GM20431 (cell line): ENCODE data around the gene CD63.
"Not testable (repeated sequence)": the region's sequence is repeated elsewhere in the genome, so short reads cannot be mapped to it uniquely, and the experiment has no call there.

Source experiments
- in situ Hi-C: fragments of 300-500 bp; cut with MseI, MboI; formaldehyde crosslinking; loops from one replicate; pipeline ENCODE4 v1.15.0; 2020; ENCODE audit warnings: low sequenced_read_pairs; ENCODE audit not compliant: unreplicated experiment

CD63 gene, protein sequence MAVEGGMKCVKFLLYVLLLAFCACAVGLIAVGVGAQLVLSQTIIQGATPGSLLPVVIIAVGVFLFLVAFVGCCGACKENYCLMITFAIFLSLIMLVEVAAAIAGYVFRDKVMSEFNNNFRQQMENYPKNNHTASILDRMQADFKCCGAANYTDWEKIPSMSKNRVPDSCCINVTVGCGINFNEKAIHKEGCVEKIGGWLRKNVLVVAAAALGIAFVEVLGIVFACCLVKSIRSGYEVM

GRCh38 chr12:55728939-55729818 lies at the start of gene CD63:
CD63 (minus strand) TSS chr12:55729009; CDS start chr12:55728341, 668 bp downstream.
- in situ Hi-C loops: loop anchor here (25.0 kb wide), 1 partner anchor 208 kb away; the partner anchor contains the start of genes DGKA and PYM1

GRCh38 chr12:55777856-55778255 lies 49.0 kb upstream of the CD63 start:
- in situ Hi-C loops: no loop called here

DNA sequence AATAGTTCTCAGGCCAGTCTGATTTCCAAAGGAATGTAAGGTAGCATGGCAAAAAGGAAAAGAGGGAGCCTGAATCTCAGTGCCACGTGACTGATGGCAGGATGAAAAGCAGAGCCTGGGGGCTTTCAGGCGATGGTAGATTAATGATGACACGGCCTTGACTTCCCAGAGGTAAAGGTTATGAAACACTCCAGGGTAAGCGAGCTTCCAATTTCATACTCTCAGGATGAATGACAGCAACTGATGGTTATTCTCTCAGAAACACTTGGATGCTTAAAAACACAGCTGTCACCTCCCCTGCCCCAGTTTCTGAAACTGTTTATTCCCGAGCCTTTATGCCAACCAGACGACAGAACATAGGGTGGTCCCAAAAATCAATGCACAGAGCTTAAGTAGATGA lies 42.9 kb upstream of the CD63 start:
- in situ Hi-C loops: no loop called here

GRCh38 chr12:55767156-55767555 lies 38.3 kb upstream of the CD63 start:
- in situ Hi-C loops: no loop called here

DNA sequence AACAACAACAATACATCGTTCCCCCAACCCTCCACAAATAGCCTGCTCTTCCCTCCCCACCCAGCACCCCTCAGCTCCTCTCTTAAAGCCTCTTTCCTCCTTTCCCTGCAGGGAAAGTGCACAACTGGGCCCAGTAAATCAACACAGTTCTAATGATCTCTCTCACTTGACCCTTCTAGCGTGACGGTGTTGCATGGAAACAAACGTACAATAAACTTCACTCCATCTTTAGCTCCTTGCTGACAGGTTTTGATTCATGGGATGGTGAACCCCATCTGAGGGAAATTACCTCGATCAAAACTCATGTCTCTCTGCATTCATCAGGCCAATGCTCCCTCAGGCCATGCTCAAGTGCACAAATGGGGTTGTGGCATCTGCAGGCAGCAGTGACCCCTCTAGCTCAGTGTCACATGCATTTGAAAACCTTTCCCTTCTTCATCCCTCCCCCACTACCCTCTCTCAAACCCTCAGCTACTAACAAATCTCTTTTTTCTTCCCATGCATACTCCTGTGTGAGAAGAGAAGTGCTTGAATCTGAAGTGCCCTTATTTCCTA lies 37.0 kb upstream of the CD63 start:
- in situ Hi-C loops: no loop called here

- in situ Hi-C loops: no loop called here
These were observed 33.8 kb upstream of the CD63 start for GRCh38 chr12:55762646-55763045.

DNA sequence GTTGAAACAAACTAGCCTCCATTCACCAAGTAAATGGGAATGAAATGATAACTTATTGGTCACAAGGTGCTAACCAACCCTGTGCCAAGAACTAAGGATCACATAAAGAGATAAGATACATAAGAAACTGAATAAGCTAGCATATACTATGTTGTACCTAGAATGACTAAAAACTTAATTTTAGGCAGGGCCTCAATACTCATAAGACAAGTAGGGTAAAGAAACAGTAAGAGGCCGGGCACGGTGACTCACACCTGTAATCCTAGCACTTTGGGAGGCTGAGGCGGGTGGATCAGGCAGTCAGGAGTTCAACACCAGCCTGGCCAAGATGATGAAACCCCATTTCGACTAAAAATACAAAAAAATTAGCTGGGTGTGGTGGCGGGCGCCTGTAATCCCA lies 31.9 kb upstream of the CD63 start:
- in situ Hi-C loops: no loop called here

DNA sequence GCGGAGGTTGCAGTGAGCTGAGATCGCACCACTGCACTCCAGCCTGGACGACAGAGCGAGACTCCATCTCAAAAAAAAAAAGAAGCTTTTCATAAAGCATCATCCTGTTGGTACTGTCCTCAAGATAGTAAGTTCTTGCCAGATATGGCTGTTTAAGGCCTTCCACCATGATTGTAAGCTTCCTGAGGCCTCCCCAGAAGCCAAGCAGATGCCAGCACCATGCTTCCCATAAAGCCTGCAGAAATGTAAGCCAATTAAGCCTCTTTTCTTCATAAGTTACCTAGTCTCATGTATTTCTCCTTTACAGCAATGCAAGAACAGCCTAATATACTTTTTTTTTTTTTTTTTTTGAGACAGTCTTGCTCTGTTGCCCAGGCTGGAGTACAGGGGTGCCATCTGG lies 29.8 kb upstream of the CD63 start:
- in situ Hi-C loops: not testable (repeated sequence)

- in situ Hi-C loops: no loop called here
These were observed 28.9 kb upstream of the CD63 start for GRCh38 chr12:55757701-55758100.

DNA sequence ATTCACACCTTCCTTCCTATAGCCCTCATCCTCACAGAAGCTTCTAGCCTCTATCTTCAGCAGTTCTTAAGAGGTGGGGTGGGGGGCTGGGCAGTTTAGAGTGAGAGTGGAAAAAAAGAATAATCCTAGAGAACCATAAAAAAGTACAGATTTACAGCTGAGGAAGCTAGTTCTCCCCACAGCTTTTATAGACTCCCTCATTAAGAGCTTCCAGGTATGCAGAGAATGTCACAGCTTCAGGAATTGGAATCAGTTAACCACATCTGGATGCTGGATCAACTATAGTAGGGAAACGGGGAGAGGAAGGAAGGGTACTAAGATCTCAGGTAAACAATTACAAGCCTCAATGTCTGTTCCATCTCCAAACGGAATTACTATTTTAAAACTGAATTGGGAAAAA lies 26.4 kb upstream of the CD63 start:
- in situ Hi-C loops: no loop called here

DNA sequence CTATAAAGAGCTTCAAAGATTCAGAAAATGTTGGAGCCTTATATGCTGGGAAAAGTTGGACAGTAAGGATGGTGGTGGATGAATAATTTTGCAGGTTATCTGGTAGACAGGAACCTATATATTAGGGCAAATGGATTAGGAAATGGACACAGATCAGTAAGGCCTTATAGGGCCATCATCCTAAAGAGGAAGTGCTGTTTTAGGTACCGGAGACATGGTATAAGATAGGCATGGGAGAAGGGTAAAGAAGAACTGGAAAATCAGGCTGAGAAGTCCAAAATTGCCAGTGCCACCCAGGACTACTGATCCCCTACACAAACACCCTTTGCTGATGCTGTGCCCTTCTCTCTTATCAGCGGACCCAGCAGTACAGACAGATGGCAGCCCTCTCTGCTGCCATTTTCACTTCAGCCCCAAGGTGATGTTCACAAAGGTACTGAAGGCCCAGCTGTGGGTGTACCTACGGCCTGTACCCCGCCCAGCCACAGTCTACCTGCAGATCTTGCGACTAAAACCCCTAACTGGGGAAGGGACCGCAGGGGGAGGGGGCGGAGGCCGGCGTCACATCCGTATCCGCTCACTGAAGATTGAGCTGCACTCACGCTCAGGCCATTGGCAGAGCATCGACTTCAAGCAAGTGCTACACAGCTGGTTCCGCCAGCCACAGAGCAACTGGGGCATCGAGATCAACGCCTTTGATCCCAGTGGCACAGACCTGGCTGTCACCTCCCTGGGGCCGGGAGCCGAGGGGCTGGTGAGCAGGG lies 19.6 kb upstream of the CD63 start:
- in situ Hi-C loops: loop anchor here (25.0 kb wide), 1 partner anchor 189 kb away; the partner anchor contains the start of genes DGKA and PYM1

DNA sequence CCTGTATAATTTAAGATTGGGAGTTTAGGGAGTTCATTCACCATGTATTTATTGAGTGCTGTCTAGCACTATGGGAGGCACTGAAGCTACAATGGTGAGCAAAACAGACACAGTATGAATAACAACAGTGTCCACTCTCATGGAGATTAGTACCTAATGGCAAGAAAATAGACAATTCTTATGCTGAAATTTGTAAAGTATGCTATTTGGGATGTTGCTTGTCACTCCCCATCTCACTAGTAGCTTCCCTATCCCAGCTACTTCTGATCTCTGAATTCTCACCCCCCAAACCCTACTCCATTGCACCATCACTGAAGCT lies 18.1 kb upstream of the CD63 start:
- in situ Hi-C loops: loop anchor here (25.0 kb wide), 1 partner anchor 190 kb away; the partner anchor contains the start of genes DGKA and PYM1

DNA sequence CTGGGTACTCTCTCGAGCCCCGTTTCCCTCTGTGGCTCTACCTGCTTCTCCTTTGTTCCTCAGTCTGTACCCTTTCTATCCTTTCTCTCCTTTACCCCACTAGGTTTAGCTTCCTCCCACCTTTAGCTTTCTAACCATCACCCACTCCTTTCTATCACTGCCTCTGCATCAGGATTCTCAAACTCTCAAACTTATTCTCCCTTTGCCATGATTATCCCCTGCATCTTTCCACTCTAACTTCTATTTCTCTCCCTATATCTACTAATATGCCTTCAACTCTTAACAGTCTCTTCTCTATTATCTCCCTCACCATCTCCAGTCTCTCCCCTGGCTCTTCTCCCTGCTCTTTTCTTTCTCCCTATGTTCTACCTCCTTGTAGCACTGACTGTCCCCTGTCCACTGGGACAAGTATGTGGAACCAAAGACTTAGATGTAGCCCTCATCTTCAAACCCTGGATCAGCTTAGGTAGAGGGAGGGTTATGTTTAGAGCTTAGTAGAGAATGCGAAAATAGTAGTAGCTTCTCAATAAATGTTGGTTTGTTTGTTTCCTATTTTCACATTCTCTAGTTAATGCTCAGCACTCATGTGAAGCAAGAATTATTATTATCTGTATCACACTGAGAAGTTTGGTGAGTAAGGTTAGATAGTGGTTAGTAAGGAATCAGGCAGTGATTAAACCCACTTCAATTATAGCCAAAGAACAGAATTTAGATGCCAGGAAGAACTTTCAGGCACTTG lies 17.5 kb upstream of the CD63 start:
- in situ Hi-C loops: loop anchor here (25.0 kb wide), 1 partner anchor 191 kb away; the partner anchor contains the start of genes DGKA and PYM1

- in situ Hi-C loops: loop anchor here (25.0 kb wide), 1 partner anchor 192 kb away; the partner anchor contains the start of genes DGKA and PYM1
These were observed 16.8 kb upstream of the CD63 start for GRCh38 chr12:55745361-55746173.

- in situ Hi-C loops: loop anchor here (25.0 kb wide), 1 partner anchor 193 kb away; the partner anchor contains the start of genes DGKA and PYM1
These were observed 15.7 kb upstream of the CD63 start for GRCh38 chr12:55744340-55745030.

GRCh38 chr12:55743406-55744339 lies 14.9 kb upstream of the CD63 start:
- in situ Hi-C loops: loop anchor here (25.0 kb wide), 1 partner anchor 194 kb away; the partner anchor contains the start of genes DGKA and PYM1
